Measurements from ENCODE around the gene MEIOB. TPM values are rescaled to one million over a fixed set of nuclear protein-coding genes. Genes with fewer than 3 reads are reported as not detected.
A peak's percentile ranks its signal among the peaks of the same experiment; 100 is the strongest.

Gene MEIOB
- total RNA-seq, 1 experiment from 2014 or later, result not detected

DNA sequence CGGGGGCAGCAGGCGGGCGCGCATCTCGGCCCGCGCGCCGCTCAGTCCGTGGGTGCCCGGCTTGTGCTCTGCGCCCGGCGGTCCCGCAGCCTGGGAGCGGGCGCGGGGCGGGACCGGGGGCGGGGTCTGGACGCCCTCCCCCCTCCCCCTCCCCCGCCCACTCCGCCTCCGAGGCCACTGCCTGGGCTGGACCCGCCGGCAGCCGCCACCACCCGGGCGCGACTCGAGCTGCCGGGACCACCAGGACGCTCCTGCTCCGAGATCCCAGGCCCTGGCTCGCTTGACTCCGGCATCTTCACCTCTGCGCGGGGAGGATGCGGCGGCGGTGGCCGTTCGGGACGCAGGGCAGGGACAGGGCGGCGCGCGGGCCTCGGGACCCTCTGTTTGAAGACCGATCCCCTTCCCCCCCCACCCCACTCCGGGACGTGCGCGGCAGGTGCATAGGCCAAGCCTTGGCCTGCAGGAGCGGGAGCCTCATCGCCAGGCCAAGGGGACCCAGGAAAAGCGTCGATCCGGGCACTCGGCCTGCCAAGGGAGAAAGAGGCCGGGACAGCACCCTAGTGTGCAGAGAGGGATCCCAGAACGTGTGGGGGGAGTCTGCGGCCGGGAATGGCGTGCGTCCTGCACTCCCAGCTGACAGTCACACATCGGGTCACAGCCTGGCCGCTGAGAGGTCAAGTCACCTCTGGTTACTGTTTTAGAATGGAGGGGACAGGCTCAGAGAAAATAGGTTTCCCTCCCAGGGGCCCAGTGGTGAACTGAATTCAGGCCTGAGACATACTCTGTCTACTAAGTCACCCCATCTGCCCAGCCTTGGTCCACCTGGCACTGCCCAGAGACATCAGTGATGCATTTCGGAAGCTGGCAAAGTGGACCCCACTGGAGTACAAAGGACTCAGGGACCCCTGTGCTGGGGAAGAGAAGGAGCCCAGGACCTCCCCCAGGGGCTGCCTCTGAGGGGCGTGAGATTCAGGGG lies 46.7 kb upstream of the MEIOB start, which contains the start of gene HS3ST6:
Gene HS3ST6 (minus strand): TSS at position 65 of the 976 bp plus-strand sequence. CDS start 92 bp downstream, outside the sequence.
- Mint-ChIP-seq H3K9me3 (ENCODE audit: low read depth, unreplicated experiment) (no peaks in the 10 kb centered on the region), H3K4me1 (ENCODE audit: low read depth, unreplicated experiment) (peaks cover 24% of the 10 kb centered on the region), H3K27me3 (ENCODE audit: unreplicated experiment) (peaks cover 92% of the 10 kb centered on the region), H3K4me3 (ENCODE audit: low read depth, unreplicated experiment) (peak within 1 kb of the TSS; percentile 21), H3K27ac (ENCODE audit: unreplicated experiment) (no peak within 1 kb of the TSS), H3K36me3 (ENCODE audit: insufficient read depth, unreplicated experiment) (peaks cover 10% of the 10 kb centered on the region)
- TF ChIP-seq, protein P1, sequence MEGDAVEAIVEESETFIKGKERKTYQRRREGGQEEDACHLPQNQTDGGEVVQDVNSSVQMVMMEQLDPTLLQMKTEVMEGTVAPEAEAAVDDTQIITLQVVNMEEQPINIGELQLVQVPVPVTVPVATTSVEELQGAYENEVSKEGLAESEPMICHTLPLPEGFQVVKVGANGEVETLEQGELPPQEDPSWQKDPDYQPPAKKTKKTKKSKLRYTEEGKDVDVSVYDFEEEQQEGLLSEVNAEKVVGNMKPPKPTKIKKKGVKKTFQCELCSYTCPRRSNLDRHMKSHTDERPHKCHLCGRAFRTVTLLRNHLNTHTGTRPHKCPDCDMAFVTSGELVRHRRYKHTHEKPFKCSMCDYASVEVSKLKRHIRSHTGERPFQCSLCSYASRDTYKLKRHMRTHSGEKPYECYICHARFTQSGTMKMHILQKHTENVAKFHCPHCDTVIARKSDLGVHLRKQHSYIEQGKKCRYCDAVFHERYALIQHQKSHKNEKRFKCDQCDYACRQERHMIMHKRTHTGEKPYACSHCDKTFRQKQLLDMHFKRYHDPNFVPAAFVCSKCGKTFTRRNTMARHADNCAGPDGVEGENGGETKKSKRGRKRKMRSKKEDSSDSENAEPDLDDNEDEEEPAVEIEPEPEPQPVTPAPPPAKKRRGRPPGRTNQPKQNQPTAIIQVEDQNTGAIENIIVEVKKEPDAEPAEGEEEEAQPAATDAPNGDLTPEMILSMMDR (IDR thresholded peaks at IDR 0.05; ENCODE audit: unreplicated experiment), result no peak
- intact Hi-C loops (cut with micrococcal nuclease; ENCODE audit: unreplicated experiment), result no loop called here
- no TSS peak for BruUV-seq (replicated peaks)
- no peak for DNase-seq
- CTCF ChIA-PET, result interaction anchor here (0.6 kb wide), 2 partner anchors 45 to 1104 kb away, joined by 3 to 4 read pairs; no protein-coding TSS in a partner anchor

DNA sequence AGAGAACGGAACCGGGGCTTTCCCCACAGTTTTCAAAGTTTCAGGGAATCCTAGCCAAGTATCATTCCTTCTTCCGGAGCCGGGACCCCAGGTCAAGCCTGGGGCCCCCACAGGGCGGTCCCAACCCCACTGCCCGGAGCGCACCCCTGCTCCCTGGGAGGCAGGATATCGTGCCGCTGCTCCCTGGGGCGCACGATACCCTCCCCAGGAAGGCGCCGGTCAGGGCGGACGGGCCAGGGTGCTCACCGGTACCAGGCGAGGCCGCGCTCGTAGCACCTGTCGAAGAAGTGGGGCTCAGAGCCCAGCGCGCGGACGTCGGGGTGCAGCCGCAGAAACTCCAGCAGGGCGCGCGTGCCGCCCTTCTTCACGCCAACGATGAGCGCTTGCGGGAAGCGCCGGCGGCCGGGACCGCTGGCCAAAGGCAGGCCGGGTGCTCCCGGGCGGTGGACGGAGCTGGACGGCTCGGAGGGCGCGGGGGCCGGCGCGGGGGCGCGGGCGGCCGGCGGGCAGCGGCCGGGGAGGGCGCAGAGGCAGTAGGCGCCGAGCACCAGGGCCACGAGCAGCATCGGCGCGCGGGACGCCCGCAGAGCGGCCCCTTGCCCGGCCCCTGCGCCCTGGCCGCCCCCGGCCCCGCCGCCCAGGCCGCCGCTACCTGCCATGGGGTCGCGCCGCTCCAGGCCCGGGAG lies 45.8 kb upstream of the MEIOB start:
- DNase-seq, result no peak
- H3K4me3 Mint-ChIP-seq (ENCODE audit: low read depth, unreplicated experiment), result peak overlapping the region; percentile 21
- H3K27me3 Mint-ChIP-seq (ENCODE audit: unreplicated experiment), result peaks cover 84% of the 10 kb centered on the region
- intact Hi-C loops (cut with micrococcal nuclease; ENCODE audit: unreplicated experiment), result no loop called here
- no TSS peak for BruUV-seq (replicated peaks)
- peaks cover 6% of the 10 kb centered on the region for H3K36me3 Mint-ChIP-seq (ENCODE audit: insufficient read depth, unreplicated experiment)
- CTCF ChIA-PET, result interaction anchor here (0.6 kb wide), 1 partner anchor 1105 kb away, joined by 3 read pairs; no protein-coding TSS in a partner anchor
- TF ChIP-seq, protein P1 (IDR thresholded peaks at IDR 0.05; ENCODE audit: unreplicated experiment), result no peak
- peaks cover 25% of the 10 kb centered on the region for H3K4me1 Mint-ChIP-seq (ENCODE audit: low read depth, unreplicated experiment)
- H3K27ac Mint-ChIP-seq (ENCODE audit: unreplicated experiment), result no peak overlapping the region
- H3K9me3 Mint-ChIP-seq (ENCODE audit: low read depth, unreplicated experiment), result no peaks in the 10 kb centered on the region

DNA sequence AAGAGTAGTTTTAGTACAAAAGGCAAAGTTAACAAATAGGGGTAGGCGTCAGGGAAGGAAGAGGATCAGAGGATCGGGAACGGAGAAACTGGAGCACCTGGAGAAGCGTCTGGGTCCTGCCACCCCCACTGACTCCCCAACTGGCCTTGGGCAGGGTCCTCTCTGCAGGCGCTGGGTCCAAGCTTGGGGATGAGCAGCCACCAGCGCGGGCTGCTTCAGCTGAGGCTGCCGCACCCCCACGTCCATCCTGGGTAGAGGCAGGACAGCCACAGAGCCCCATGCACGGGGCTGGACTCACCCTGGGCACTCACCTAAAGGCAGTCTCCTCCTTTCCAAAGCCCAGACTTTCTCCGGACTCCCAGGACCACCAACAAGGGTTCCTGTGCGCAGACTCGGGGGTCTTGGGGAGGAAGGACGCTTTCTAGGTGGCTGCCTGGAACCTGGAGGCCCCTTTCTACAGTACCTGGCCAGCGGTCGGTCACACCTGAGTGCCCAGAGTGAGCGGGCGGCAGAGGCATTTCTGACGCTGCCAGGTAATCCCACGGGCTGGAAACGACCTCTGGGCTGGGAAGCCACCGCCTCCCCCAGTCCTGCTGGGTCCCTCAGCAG lies 45.2 kb upstream of the MEIOB start:
- Mint-ChIP-seq H3K4me1 (ENCODE audit: low read depth, unreplicated experiment) (peaks cover 29% of the 10 kb centered on the region), H3K9me3 (ENCODE audit: low read depth, unreplicated experiment) (no peaks in the 10 kb centered on the region), H3K27me3 (ENCODE audit: unreplicated experiment) (peaks cover 77% of the 10 kb centered on the region), H3K36me3 (ENCODE audit: insufficient read depth, unreplicated experiment) (peaks cover 6% of the 10 kb centered on the region), H3K4me3 (ENCODE audit: low read depth, unreplicated experiment) (peak overlapping the region; percentile 21), H3K27ac (ENCODE audit: unreplicated experiment) (no peak overlapping the region)
- TF ChIP-seq, protein P1 (IDR thresholded peaks at IDR 0.05; ENCODE audit: unreplicated experiment), result no peak
- intact Hi-C loops (cut with micrococcal nuclease; ENCODE audit: unreplicated experiment), result no loop called here
- CTCF ChIA-PET, result no interaction called here
- no TSS peak for BruUV-seq (replicated peaks)
- DNase-seq, result no peak

DNA sequence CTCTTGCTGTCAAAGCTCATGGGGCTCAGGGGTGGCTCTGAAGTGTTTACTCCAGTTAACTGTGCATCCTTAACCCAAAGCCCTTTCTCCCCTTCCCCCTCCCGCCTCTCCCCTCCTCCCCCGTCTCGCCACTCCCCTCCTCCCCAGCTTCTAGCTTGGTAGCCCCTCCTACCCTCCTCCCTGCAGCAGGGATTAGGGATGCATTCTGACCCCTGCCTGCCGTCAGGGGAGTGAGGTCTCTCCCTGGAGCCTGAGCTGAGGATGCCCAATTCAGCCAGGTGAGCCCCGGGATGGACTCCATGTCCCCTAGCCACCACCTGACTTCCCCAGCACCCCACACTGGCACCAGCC lies 44.7 kb upstream of the MEIOB start:
- BruUV-seq (replicated peaks), result no TSS peak
- H3K27ac Mint-ChIP-seq (ENCODE audit: unreplicated experiment), result no peak overlapping the region
- intact Hi-C loops (cut with micrococcal nuclease; ENCODE audit: unreplicated experiment), result no loop called here
- peaks cover 72% of the 10 kb centered on the region for H3K27me3 Mint-ChIP-seq (ENCODE audit: unreplicated experiment)
- H3K9me3 Mint-ChIP-seq (ENCODE audit: low read depth, unreplicated experiment), result no peaks in the 10 kb centered on the region
- peaks cover 29% of the 10 kb centered on the region for H3K4me1 Mint-ChIP-seq (ENCODE audit: low read depth, unreplicated experiment)
- no peak for DNase-seq
- no peak overlapping the region for H3K4me3 Mint-ChIP-seq (ENCODE audit: low read depth, unreplicated experiment)
- H3K36me3 Mint-ChIP-seq (ENCODE audit: insufficient read depth, unreplicated experiment), result peaks cover 6% of the 10 kb centered on the region
- CTCF ChIA-PET, result no interaction called here
- TF ChIP-seq, protein P1 (IDR thresholded peaks at IDR 0.05; ENCODE audit: unreplicated experiment), result no peak

Data from Calu3 (cell line).